Common myeloid progenitor, CD34-positive (primary cell): ENCODE results near the gene CCZ1B.
"Not testable (repeated sequence)": the region's sequence is repeated elsewhere in the genome, so short reads cannot be mapped to it uniquely, and the experiment has no call there.

ENCODE experiments used
- CTCF ChIA-PET: fragments of 350-600 bp; sonication (Branson Sonifier 250); formaldehyde crosslinking; loops from one replicate; lab custom pipeline; 2021; ENCODE audit warnings: antibody characterized with exemption; lab: Charles Lee
- POLR2A ChIA-PET: fragments of 350-600 bp; sonication (Branson Sonifier 250); formaldehyde crosslinking; loops from one replicate; lab custom pipeline; 2021; ENCODE audit warnings: antibody characterized with exemption; lab: Charles Lee
- DNase-seq, 3 donors: peaks; one replicate each; pipeline versions ENCODE4 v3.0.0 to v3.0.0-alpha.2; 2013
- H3K27ac ChIP-seq, 2 experiments: 1 replicate in 1 of 2; 2 replicates in 1 of 2; pipeline ENCODE4 v1.7.0; 2013; ENCODE audit warnings: inconsistent platforms in 2 of 2, low read length in 2 of 2, mild to moderate bottlenecking in 2 of 2, low read depth in 1 of 2, moderate library complexity in 1 of 2; ENCODE audit not compliant: severe bottlenecking in 2 of 2, insufficient read depth in 1 of 2, poor library complexity in 1 of 2
- H3K27me3 ChIP-seq, 5 experiments: replicated peaks in 2 of 5; 1 replicate in 3 of 5; 2 replicates in 2 of 5; pipeline versions ENCODE4 v1.6.1 to v1.7.0; 2013; ENCODE audit warnings: low read length in 4 of 5, mild to moderate bottlenecking in 2 of 5, moderate library complexity in 2 of 5, inconsistent platforms in 1 of 5; ENCODE audit not compliant: insufficient read depth in 5 of 5, control insufficient read depth in 4 of 5
- H3K36me3 ChIP-seq, 4 experiments: 1 replicate in 2 of 4; 2 replicates in 2 of 4; pipeline versions ENCODE4 v1.6.1 to v1.7.0; 2013; ENCODE audit warnings: low read length in 3 of 4, control low read depth in 1 of 4, mild to moderate bottlenecking in 1 of 4; ENCODE audit not compliant: control insufficient read depth in 4 of 4, insufficient read depth in 4 of 4
- H3K4me1 ChIP-seq, 4 experiments: 1 replicate in 3 of 4; 2 replicates in 1 of 4; pipeline versions ENCODE4 v1.6.1 to v1.7.1; 2013; ENCODE audit warnings: low read length in 3 of 4, mild to moderate bottlenecking in 3 of 4, control low read depth in 1 of 4, inconsistent platforms in 1 of 4, moderate library complexity in 1 of 4; ENCODE audit not compliant: control insufficient read depth in 4 of 4, insufficient read depth in 4 of 4; ENCODE audit errors: control extremely low read depth in 1 of 4
- H3K4me3 ChIP-seq, 7 experiments: 1 replicate in 4 of 7; 2 replicates in 3 of 7; pipeline versions ENCODE4 v1.5.1 to v1.7.0; 2013; ENCODE audit warnings: mild to moderate bottlenecking in 7 of 7, low read length in 6 of 7, moderate library complexity in 6 of 7, inconsistent platforms in 2 of 7, low read depth in 2 of 7, control low read depth in 1 of 7; ENCODE audit not compliant: insufficient read depth in 4 of 7, control insufficient read depth in 1 of 7; ENCODE audit errors: extremely low read depth in 1 of 7
- H3K9me3 ChIP-seq, 5 experiments: 1 replicate in 4 of 5; 2 replicates in 1 of 5; pipeline versions ENCODE4 v1.6.1 to v1.7.1; 2013; ENCODE audit warnings: low read length in 4 of 5, mild to moderate bottlenecking in 2 of 5, inconsistent platforms in 1 of 5, low read depth in 1 of 5, moderate library complexity in 1 of 5; ENCODE audit not compliant: control insufficient read depth in 4 of 5, insufficient read depth in 2 of 5; ENCODE audit errors: control extremely low read depth in 1 of 5
- WGBS: methylation state at CpG from one replicate; pipeline ENCODE4 v1.1.5; 2013; ENCODE audit not compliant: insufficient coverage; 5-methylcytosine and 5-hydroxymethylcytosine counted together

CCZ1B gene

DNA sequence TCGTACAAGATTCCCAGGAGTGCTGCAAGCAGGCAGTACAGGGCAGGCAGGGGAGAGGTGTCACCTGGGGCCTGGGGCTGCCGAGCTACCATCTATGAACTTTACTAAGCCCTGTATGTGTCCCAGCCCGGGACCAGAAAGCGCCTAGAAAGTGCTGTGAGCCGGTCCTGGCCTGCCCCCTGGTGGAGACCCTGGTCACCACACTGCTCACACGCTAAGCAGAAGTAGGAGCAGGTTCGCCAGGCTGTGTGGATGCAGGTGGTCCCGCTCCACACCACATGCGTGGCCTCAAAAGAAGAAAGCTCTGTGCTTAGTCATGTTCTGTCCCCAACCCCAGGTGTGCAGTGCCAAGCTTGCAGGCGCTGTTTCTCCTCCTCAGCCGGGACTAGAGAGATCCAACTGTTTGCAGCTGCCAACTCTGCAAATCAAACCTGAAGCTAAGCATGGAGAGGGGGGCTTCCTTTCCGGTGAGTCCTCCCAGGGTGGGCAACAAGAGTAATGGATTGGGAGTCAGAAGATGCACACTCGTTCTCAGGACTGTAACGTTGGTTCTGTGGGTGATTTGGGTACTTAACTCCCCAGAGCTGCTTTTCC is 31.7 kb upstream of the CCZ1B start:
- H3K9me3 ChIP-seq, H3K4me3 ChIP-seq, H3K4me1 ChIP-seq, H3K36me3 ChIP-seq, H3K27ac ChIP-seq, POLR2A ChIA-PET, H3K27me3 ChIP-seq: not testable (repeated sequence)
- CTCF ChIA-PET = interaction anchor here (0.7 to 1.7 kb wide), 4 partner anchors 27 to 344 kb away, joined by 3 to 6 read pairs (median 4); no protein-coding TSS in a partner anchor
- DNase-seq = peak; percentile 50 to 89 (median 86)
- WGBS = 4% methylated on average over 8 of the region's 14 CpGs

DNA sequence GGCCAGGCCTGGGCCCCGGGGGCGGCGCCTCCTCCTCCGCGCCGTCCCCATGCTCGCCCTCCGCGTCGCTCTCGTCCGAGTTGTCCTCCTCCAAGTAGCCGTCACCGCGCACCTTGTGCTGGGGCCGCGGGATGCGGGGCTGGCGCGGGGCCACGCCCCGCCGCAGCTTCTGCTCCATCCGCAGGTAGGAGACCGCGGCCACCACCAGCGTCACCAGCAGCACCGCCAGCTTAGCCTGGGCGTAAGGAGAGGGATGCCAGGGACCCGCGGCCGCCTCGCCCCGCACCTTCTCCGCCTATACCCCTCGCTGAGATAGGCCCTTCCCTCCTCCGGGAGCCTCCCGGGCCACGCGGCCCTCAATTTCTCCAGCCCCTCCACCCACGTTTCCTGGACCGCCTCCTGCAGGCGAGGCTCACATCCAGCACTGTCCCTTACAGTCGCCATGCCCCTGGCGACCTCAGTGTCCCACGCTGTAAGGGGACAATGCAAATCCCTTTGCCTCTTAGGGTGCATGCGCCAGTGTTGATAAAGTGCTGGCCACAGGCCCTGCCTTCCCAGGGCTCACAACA is 29.6 kb upstream of the CCZ1B start:
- not testable (repeated sequence) for H3K27me3 ChIP-seq
- 14% methylated on average over 6 of the region's 47 CpGs for WGBS

DNA sequence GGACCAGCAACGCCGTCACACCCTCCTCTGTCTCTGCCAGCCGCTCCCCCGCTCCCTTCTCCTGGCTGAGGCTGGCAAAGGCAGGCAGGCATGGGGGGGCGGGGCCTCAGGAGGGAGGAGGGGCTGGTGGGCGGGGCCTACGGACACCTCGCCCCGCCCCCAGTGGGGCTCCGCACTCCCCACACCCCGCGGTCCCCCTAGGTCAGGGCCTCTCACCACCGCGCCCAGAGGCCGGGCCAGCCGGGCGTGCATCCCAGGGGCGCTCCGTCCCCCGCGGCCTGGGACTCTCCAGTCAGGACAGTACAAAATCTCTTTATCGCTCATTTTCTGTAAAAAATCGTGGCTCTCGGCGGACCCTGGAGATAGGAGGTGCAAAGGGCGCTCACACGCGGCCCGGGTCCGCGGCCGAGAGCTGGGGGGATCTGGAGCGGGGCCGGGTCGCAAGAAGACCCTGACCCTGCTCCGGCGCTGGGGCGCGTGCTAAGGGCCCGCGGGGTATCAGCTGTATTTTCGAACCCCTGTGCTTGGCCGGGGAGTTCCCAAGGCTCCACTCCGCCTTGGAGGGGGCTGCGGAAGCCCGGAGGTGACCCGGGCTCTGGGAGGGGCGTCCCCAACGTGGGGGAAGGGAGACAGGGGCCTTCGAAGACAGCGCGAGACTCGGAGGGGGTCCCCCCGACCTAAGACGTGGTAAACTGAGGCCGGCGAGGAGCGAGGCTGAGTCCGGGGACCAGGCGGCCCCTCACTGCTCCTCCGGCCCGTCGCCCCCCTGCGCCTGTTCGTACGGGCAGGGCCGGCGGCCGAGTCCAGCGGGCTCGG is 28.9 kb upstream of the CCZ1B start:
- CTCF ChIA-PET, H3K9me3 ChIP-seq, H3K27me3 ChIP-seq, H3K4me1 ChIP-seq, H3K27ac ChIP-seq, POLR2A ChIA-PET, H3K36me3 ChIP-seq: not testable (repeated sequence)
- DNase-seq = peak in 2 of 3 donors; percentile 19 to 20
- H3K4me3 ChIP-seq = peak overlapping the region in 3 of 7 experiments; percentile 43 to 69 (median 55)
- 0% methylated on average over 12 of the region's 71 CpGs for WGBS

More for the DNA sequence above, 29.6 kb upstream of the CCZ1B start:
- CTCF ChIA-PET, H3K9me3 ChIP-seq, DNase-seq, POLR2A ChIA-PET, H3K36me3 ChIP-seq, H3K4me1 ChIP-seq, H3K27ac ChIP-seq: not testable (repeated sequence)
- peak overlapping the region in 3 of 7 experiments; percentile 43 to 69 (median 55) for H3K4me3 ChIP-seq

DNA sequence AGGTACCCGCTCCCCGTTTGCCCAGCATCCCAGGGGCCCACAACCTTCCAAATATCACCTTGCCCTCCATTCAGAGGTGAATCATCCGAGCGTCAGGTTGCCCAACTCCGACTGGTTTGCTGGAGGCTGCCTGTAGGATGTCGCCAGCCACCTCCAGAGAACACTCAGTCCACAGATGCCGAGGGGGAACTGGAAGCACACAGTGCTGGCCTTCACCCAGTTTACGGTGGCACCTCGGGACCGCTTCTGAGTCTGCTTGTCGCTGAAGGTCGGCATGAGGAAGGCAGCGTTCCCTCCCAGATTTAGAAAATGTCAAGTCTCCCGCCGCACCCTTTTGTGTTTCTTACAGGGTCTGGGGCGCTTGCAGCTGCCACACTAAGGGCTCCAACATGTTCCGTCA is 27.6 kb upstream of the CCZ1B start:
- H3K4me1 ChIP-seq, H3K27me3 ChIP-seq, H3K9me3 ChIP-seq, H3K4me3 ChIP-seq, CTCF ChIA-PET, H3K27ac ChIP-seq, DNase-seq, POLR2A ChIA-PET, H3K36me3 ChIP-seq: not testable (repeated sequence)
- 87% methylated on average over 13 of the region's 17 CpGs for WGBS

DNA sequence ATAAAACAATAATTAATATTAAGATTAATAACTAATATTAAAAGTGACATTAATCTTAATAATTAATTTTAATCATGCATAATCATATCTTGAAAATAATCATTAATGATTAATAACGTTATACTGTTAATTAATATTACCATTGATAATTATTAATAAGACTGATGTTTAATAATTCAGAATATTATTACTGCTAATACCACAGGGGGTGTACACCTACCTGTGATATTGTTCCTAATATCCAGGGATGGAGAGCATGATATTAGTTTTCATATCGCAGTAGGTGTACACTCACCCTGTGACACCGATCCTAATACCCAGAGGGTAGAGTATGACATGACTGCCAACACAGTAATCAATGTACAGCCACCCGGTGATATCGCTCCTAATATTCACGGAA is 23.1 kb upstream of the CCZ1B start:
- H3K36me3 ChIP-seq, H3K27ac ChIP-seq, H3K27me3 ChIP-seq, H3K4me3 ChIP-seq, POLR2A ChIA-PET, DNase-seq, H3K9me3 ChIP-seq, CTCF ChIA-PET, H3K4me1 ChIP-seq: not testable (repeated sequence)
- WGBS = 100% methylated on average over 1 of the region's 6 CpGs

DNA sequence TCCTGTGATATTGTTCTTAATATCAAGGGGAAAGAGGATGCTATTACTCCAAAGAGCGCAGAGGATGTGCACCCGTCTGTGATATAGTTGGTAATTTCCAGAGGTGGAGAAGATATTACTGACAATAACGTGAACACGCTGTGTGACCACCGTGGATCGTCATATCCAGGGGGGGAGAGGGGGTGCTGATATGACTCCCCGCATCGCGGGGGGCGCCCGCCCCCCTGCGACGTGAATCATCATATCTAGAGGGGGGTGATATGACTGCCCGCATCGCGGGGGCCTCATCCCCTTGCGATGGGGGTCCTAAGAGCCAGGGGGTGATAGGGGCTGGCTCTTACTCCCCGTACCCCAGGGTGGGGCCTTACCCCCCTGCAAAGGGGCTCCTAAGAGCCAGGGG is 21.7 kb upstream of the CCZ1B start:
- H3K4me3 ChIP-seq, POLR2A ChIA-PET, H3K36me3 ChIP-seq, H3K4me1 ChIP-seq, H3K9me3 ChIP-seq, H3K27ac ChIP-seq, DNase-seq, H3K27me3 ChIP-seq, CTCF ChIA-PET: not testable (repeated sequence)
- WGBS = 81% methylated on average over 3 of the region's 18 CpGs

DNA sequence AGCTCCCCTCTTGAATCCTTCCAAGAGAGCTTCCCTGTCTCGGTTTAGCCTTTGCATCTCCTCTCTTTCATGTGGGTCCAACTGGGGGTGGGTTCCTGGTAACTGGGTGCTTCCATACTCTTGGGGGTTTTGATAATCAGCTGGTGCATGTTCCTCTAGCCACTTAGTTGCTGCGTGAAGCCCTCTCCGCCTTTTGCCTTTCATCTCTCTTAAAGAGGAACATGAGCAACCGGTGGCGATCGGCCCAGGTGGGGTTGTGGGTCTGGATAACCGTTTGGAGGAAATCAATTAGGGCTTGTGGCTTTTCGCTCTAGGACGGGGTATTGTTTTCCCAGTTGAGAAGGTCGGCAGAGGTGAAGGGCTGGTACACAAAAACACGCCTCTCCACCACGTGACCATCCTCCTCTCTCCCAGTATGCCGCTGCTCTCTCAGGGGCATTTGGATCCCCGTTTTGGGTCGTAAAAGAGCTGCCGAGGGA is 19.9 kb upstream of the CCZ1B start:
- H3K27me3 ChIP-seq, H3K9me3 ChIP-seq, POLR2A ChIA-PET, CTCF ChIA-PET, H3K36me3 ChIP-seq, H3K4me1 ChIP-seq, H3K27ac ChIP-seq: not testable (repeated sequence)
- no CpG with 5 or more reads among the region's 16 CpGs for WGBS
- peak; percentile 13 to 83 (median 66) for DNase-seq
- H3K4me3 ChIP-seq = peak overlapping the region in 1 of 7 experiments; percentile 45
